Activated naive CD4-positive, alpha-beta T cell treated with anti-CD3 and anti-CD28 coated beads, Interleukin-2, amount 50 U/mL, for 24 hours (primary cell): Measurements from ENCODE around the gene PARD3B.

ENCODE experiments used
- H3K27ac Mint-ChIP-seq: one replicate; pipeline ENCODE4 v1.8.0; 2021; ENCODE audit warnings: mild to moderate bottlenecking, mixed read lengths
- H3K27me3 Mint-ChIP-seq: one replicate; pipeline ENCODE4 v1.8.0; 2021; ENCODE audit warnings: mixed read lengths
- H3K36me3 Mint-ChIP-seq: one replicate; pipeline ENCODE4 v1.8.0; 2021; ENCODE audit warnings: mixed read lengths
- H3K4me1 Mint-ChIP-seq: one replicate; pipeline ENCODE4 v1.8.0; 2021; ENCODE audit warnings: mixed read lengths
- H3K4me3 Mint-ChIP-seq: one replicate; pipeline ENCODE4 v1.8.0; 2021; ENCODE audit warnings: mild to moderate bottlenecking, mixed read lengths
- H3K9me3 Mint-ChIP-seq: one replicate; pipeline ENCODE4 v1.8.0; 2021; ENCODE audit warnings: mixed read lengths

The PARD3B gene

GRCh38 chr2:205161156-205161839, 616.0 kb downstream of the PARD3B start:
- Mint-ChIP-seq H3K27me3 (no peaks in the 10 kb centered on the region), H3K4me1 (peaks cover 6% of the 10 kb centered on the region)

GRCh38 chr2:205166745-205167144, 621.5 kb downstream of the PARD3B start:
- no peaks in the 10 kb centered on the region for H3K27me3 Mint-ChIP-seq
- H3K4me1 Mint-ChIP-seq = peaks cover 20% of the 10 kb centered on the region
- H3K9me3 Mint-ChIP-seq = no peaks in the 10 kb centered on the region
- no peaks in the 10 kb centered on the region for H3K36me3 Mint-ChIP-seq
- H3K27ac Mint-ChIP-seq = no peak overlapping the region
- no peak overlapping the region for H3K4me3 Mint-ChIP-seq

More at GRCh38 chr2:205161156-205161839, 616.0 kb downstream of the PARD3B start:
- H3K27ac Mint-ChIP-seq = no peak overlapping the region
- H3K9me3 Mint-ChIP-seq = no peaks in the 10 kb centered on the region
- H3K4me3 Mint-ChIP-seq = no peak overlapping the region
- H3K36me3 Mint-ChIP-seq = no peaks in the 10 kb centered on the region

- Mint-ChIP-seq H3K9me3 (no peaks in the 10 kb centered on the region), H3K4me1 (peaks cover 14% of the 10 kb centered on the region), H3K27ac (no peak overlapping the region), H3K36me3 (no peaks in the 10 kb centered on the region), H3K27me3 (no peaks in the 10 kb centered on the region), H3K4me3 (no peak overlapping the region)
Observed at GRCh38 chr2:205169012-205169411, 623.7 kb downstream of the PARD3B start.

- Mint-ChIP-seq H3K4me1 (peaks cover 14% of the 10 kb centered on the region), H3K27me3 (no peaks in the 10 kb centered on the region), H3K9me3 (no peaks in the 10 kb centered on the region), H3K36me3 (no peaks in the 10 kb centered on the region), H3K4me3 (peak overlapping the region; percentile 3), H3K27ac (no peak overlapping the region)
Observed at GRCh38 chr2:205169464-205169863, 624.2 kb downstream of the PARD3B start.

GRCh38 chr2:205170399-205170798, 625.1 kb downstream of the PARD3B start:
- H3K36me3 Mint-ChIP-seq = no peaks in the 10 kb centered on the region
- H3K27me3 Mint-ChIP-seq = no peaks in the 10 kb centered on the region
- H3K27ac Mint-ChIP-seq = no peak overlapping the region
- no peaks in the 10 kb centered on the region for H3K9me3 Mint-ChIP-seq
- peaks cover 14% of the 10 kb centered on the region for H3K4me1 Mint-ChIP-seq
- H3K4me3 Mint-ChIP-seq = no peak overlapping the region

GRCh38 chr2:205171261-205171940, 626.1 kb downstream of the PARD3B start:
- Mint-ChIP-seq H3K4me3 (no peak overlapping the region), H3K27ac (no peak overlapping the region), H3K36me3 (no peaks in the 10 kb centered on the region), H3K9me3 (no peaks in the 10 kb centered on the region), H3K4me1 (peaks cover 14% of the 10 kb centered on the region), H3K27me3 (no peaks in the 10 kb centered on the region)

- Mint-ChIP-seq H3K4me3 (no peak overlapping the region), H3K27ac (no peak overlapping the region), H3K9me3 (no peaks in the 10 kb centered on the region), H3K36me3 (no peaks in the 10 kb centered on the region), H3K4me1 (no peaks in the 10 kb centered on the region), H3K27me3 (no peaks in the 10 kb centered on the region)
Observed at GRCh38 chr2:205175831-205176230, 630.6 kb downstream of the PARD3B start.

GRCh38 chr2:205176546-205176945, 631.3 kb downstream of the PARD3B start:
- Mint-ChIP-seq H3K27me3 (no peaks in the 10 kb centered on the region), H3K4me1 (no peaks in the 10 kb centered on the region), H3K36me3 (no peaks in the 10 kb centered on the region), H3K9me3 (no peaks in the 10 kb centered on the region), H3K4me3 (no peak overlapping the region), H3K27ac (no peak overlapping the region)

GRCh38 chr2:205177546-205177945, 632.3 kb downstream of the PARD3B start:
- Mint-ChIP-seq H3K27ac (no peak overlapping the region), H3K4me3 (no peak overlapping the region), H3K27me3 (no peaks in the 10 kb centered on the region), H3K36me3 (no peaks in the 10 kb centered on the region), H3K9me3 (no peaks in the 10 kb centered on the region), H3K4me1 (no peaks in the 10 kb centered on the region)

GRCh38 chr2:205180730-205181129, 635.5 kb downstream of the PARD3B start:
- no peak overlapping the region for H3K4me3 Mint-ChIP-seq
- no peaks in the 10 kb centered on the region for H3K9me3 Mint-ChIP-seq
- H3K27me3 Mint-ChIP-seq = no peaks in the 10 kb centered on the region
- H3K36me3 Mint-ChIP-seq = no peaks in the 10 kb centered on the region
- no peaks in the 10 kb centered on the region for H3K4me1 Mint-ChIP-seq
- H3K27ac Mint-ChIP-seq = no peak overlapping the region

GRCh38 chr2:205187731-205188130, 642.5 kb downstream of the PARD3B start:
- Mint-ChIP-seq H3K27ac (no peak overlapping the region), H3K4me3 (no peak overlapping the region), H3K36me3 (no peaks in the 10 kb centered on the region), H3K9me3 (no peaks in the 10 kb centered on the region), H3K27me3 (no peaks in the 10 kb centered on the region), H3K4me1 (peaks cover 3% of the 10 kb centered on the region)

GRCh38 chr2:205188239-205189138, 643.2 kb downstream of the PARD3B start:
- H3K36me3 Mint-ChIP-seq = no peaks in the 10 kb centered on the region
- no peaks in the 10 kb centered on the region for H3K9me3 Mint-ChIP-seq
- H3K4me3 Mint-ChIP-seq = no peak overlapping the region
- H3K27me3 Mint-ChIP-seq = no peaks in the 10 kb centered on the region
- peaks cover 10% of the 10 kb centered on the region for H3K4me1 Mint-ChIP-seq
- no peak overlapping the region for H3K27ac Mint-ChIP-seq

- Mint-ChIP-seq H3K36me3 (no peaks in the 10 kb centered on the region), H3K27ac (no peak overlapping the region)
Observed at GRCh38 chr2:205189301-205189700, 644.0 kb downstream of the PARD3B start.

GRCh38 chr2:205190528-205190927, 645.3 kb downstream of the PARD3B start:
- no peaks in the 10 kb centered on the region for H3K9me3 Mint-ChIP-seq
- no peak overlapping the region for H3K4me3 Mint-ChIP-seq
- peaks cover 14% of the 10 kb centered on the region for H3K4me1 Mint-ChIP-seq
- no peak overlapping the region for H3K27ac Mint-ChIP-seq
- no peaks in the 10 kb centered on the region for H3K36me3 Mint-ChIP-seq
- H3K27me3 Mint-ChIP-seq = no peaks in the 10 kb centered on the region

More at GRCh38 chr2:205189301-205189700, 644.0 kb downstream of the PARD3B start:
- no peaks in the 10 kb centered on the region for H3K9me3 Mint-ChIP-seq
- H3K4me1 Mint-ChIP-seq = peaks cover 14% of the 10 kb centered on the region
- H3K4me3 Mint-ChIP-seq = no peak overlapping the region
- H3K27me3 Mint-ChIP-seq = no peaks in the 10 kb centered on the region

GRCh38 chr2:205193125-205193835, 648.0 kb downstream of the PARD3B start:
- H3K36me3 Mint-ChIP-seq = no peaks in the 10 kb centered on the region
- H3K9me3 Mint-ChIP-seq = no peaks in the 10 kb centered on the region
- H3K27me3 Mint-ChIP-seq = no peaks in the 10 kb centered on the region
- no peak overlapping the region for H3K27ac Mint-ChIP-seq
- peaks cover 23% of the 10 kb centered on the region for H3K4me1 Mint-ChIP-seq
- H3K4me3 Mint-ChIP-seq = no peak overlapping the region
